SK-N-SH treated with all-trans-retinoic acid at 6 μM for 48 hours (cell line): ENCODE results near the gene RHBDD1.

Source experiments
- BACH2 ChIP-seq: fragments of 250-450 bp; sonication (Bioruptor Pico); IDR thresholded peaks from 2 replicates; pipeline ENCODE4 v1.9.0; 2021; ENCODE audit warnings: mild to moderate bottlenecking, borderline replicate concordance
- OSR1 ChIP-seq: fragments of 250-450 bp; sonication (Bioruptor Pico); IDR thresholded peaks from 2 replicates; pipeline ENCODE4 v1.8.0; 2022; ENCODE audit warnings: moderate library complexity, mild to moderate bottlenecking, inconsistent platforms
- PPARA ChIP-seq: fragments of 250-450 bp; sonication (Bioruptor Pico); IDR thresholded peaks from 2 replicates; pipeline ENCODE4 v1.5.0; 2020; ENCODE audit warnings: mild to moderate bottlenecking, borderline replicate concordance
- TF ChIP-seq, protein P1 (sequence below): fragments of 250-450 bp; sonication (Bioruptor Pico); IDR thresholded peaks from 2 replicates; pipeline ENCODE4 v1.5.0; 2020; ENCODE audit warnings: mild to moderate bottlenecking, moderate library complexity
- TF ChIP-seq, protein P2 (sequence below): fragments of 250-450 bp; sonication (Bioruptor Pico); IDR thresholded peaks from 2 replicates; pipeline ENCODE4 v1.8.0; 2020; ENCODE audit warnings: mild to moderate bottlenecking, moderate library complexity, borderline replicate concordance

DNA sequence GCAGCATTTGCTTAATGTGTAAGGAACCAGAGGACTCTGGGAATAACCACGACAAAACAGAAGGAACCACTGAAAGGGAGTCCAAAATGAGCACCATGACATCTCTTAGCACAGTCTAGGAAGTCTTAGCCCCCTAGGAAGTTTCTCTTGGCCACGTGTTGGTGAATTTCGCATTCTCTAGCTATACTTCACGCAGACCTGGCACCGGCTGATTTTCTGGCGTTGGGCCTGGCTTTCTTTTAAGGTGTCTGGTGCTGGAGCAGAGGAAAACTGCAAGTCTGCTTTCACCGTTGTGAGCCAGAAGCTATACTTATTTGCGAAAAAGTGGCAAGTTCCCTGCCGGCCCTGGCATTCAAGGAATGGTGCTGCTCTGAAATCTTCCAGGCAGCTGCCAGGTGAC is 171.3 kb downstream of the RHBDD1 start:
- TF ChIP-seq, protein P1, sequence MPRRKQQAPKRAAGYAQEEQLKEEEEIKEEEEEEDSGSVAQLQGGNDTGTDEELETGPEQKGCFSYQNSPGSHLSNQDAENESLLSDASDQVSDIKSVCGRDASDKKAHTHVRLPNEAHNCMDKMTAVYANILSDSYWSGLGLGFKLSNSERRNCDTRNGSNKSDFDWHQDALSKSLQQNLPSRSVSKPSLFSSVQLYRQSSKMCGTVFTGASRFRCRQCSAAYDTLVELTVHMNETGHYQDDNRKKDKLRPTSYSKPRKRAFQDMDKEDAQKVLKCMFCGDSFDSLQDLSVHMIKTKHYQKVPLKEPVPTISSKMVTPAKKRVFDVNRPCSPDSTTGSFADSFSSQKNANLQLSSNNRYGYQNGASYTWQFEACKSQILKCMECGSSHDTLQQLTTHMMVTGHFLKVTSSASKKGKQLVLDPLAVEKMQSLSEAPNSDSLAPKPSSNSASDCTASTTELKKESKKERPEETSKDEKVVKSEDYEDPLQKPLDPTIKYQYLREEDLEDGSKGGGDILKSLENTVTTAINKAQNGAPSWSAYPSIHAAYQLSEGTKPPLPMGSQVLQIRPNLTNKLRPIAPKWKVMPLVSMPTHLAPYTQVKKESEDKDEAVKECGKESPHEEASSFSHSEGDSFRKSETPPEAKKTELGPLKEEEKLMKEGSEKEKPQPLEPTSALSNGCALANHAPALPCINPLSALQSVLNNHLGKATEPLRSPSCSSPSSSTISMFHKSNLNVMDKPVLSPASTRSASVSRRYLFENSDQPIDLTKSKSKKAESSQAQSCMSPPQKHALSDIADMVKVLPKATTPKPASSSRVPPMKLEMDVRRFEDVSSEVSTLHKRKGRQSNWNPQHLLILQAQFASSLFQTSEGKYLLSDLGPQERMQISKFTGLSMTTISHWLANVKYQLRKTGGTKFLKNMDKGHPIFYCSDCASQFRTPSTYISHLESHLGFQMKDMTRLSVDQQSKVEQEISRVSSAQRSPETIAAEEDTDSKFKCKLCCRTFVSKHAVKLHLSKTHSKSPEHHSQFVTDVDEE (CRISPR knock-in tag): no peak
- TF ChIP-seq, protein P2, sequence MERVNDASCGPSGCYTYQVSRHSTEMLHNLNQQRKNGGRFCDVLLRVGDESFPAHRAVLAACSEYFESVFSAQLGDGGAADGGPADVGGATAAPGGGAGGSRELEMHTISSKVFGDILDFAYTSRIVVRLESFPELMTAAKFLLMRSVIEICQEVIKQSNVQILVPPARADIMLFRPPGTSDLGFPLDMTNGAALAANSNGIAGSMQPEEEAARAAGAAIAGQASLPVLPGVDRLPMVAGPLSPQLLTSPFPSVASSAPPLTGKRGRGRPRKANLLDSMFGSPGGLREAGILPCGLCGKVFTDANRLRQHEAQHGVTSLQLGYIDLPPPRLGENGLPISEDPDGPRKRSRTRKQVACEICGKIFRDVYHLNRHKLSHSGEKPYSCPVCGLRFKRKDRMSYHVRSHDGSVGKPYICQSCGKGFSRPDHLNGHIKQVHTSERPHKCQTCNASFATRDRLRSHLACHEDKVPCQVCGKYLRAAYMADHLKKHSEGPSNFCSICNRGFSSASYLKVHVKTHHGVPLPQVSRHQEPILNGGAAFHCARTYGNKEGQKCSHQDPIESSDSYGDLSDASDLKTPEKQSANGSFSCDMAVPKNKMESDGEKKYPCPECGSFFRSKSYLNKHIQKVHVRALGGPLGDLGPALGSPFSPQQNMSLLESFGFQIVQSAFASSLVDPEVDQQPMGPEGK (CRISPR knock-in tag): no peak
- no peak for TF ChIP-seq PPARA (CRISPR knock-in tag)
- no peak for TF ChIP-seq OSR1 (CRISPR knock-in tag)
- TF ChIP-seq BACH2 (CRISPR knock-in tag): no peak
